ENCODE results near the gene SNX9.
"Not testable (repeated sequence)": the region's sequence is repeated elsewhere in the genome, so short reads cannot be mapped to it uniquely, and the experiment has no call there.

The SNX9 gene

DNA sequence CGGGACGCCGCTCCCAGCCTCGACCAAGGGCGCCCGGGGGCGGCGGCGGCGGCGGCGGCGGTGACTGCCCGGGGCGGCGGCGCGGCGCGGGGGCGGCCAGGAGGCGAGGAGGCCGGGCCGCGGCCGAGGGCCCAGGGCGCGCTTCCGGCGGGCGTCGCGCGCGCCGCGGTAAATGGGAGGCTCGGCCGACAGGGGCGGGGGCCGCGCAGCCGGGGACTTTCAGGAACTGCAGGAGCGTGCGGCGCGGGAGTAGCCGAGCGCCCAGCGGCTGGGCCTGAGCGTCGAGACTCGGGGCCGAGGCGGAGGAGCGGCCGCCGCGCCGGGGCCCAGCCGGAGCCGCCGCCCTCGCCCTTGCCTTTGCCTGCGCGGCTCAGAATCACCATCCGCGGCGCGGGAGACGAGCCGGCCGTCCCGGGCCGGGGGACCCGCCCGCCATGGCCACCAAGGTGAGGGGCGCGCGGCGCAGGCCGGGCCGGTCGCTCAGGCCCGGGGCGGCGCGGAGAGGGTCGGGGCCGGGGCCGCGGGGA, at the start of gene SNX9:
TSS of gene SNX9 (plus strand) at position 246 of the 527 bp plus-strand sequence. CDS start at position 435, 189 bp downstream.
- DNase-seq: peak; percentile 80

DNA sequence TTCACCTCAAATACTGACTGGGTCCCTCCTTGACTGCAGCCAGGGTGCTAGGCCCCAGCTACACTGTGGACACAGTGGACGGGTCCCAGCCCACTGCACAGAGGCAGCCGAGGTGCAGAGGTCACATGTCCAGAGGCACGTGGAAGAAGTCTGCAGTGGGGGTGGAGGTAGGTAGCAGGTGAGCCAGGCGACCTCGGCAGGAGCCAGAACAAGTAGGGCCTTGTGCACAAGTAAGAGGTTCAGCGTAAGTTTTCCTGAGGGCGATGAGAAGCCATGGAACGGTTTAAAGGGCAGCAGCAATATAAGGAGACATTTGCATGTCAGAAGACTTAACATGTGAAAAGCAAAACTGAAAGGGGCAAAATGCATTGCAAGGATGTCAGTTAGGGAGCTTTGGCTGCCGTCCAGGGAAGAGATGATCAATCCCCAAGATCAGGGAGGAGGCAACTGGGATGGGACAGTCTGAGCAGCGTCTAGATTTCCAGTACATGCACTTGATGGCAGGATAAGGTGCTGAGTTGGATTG, 49.7 kb upstream of the SNX9 start:
- no peak for DNase-seq

GRCh38 chr6:157774153-157775135, 48.6 kb upstream of the SNX9 start:
- no peak for DNase-seq

DNA sequence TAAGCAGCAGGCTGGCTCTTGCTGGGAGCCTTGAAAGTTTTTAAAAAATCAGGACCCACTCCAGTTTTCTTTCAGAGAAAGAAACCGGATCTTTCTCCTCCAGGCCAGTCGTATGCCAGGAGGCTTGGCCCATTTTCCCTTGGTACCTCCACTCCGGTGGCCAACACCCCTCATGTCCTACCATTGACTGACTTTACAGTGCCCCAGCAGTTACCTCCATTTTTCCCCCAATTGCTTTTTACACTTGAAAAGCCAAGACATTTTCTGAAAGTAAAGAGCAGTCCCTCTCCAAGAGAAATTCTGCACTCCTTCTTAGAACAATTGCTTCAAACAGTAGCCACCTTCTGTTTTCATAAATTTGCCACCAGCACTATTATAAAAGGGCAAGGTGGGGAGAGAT, 47.7 kb upstream of the SNX9 start:
- no peak for DNase-seq

DNA sequence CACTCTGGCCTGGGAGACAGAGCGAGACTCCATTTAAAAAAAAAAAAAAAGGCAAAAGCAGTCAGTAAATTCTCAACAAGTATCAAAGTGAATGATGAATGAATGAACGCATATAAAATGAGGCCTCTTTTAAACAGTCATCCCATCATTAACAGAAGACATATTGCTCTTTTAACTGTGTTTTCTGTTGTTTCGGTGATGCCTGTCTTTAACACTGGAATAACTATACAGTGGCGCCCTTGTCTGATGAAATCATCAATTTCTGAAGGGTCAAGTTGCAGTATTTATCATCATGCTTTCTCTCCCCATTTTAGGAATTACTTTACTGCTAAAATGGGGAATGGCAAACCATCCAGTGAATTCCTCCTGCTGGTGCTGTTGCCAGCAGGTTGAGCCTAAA, 45.7 kb upstream of the SNX9 start:
- DNase-seq: no peak

DNA sequence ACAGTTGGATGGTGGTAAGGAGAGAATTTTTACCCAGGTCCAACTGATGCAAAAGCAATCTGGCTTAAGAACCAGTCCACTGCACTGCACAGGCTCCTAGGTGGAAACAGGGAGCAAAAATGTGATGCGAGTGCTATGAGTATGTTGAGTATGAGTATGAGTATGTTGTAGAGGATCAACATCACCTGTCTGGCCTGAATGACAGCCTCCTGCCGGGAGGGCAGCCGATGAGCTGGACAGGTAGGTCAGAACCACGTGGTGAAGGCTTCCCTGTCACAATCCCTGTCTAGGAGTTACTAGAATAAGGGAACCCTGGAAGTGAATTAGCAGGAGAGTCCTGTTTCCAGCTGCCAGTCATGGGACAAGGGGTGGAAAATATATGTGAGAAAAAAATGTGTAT, 44.3 kb upstream of the SNX9 start:
- DNase-seq: no peak

DNA sequence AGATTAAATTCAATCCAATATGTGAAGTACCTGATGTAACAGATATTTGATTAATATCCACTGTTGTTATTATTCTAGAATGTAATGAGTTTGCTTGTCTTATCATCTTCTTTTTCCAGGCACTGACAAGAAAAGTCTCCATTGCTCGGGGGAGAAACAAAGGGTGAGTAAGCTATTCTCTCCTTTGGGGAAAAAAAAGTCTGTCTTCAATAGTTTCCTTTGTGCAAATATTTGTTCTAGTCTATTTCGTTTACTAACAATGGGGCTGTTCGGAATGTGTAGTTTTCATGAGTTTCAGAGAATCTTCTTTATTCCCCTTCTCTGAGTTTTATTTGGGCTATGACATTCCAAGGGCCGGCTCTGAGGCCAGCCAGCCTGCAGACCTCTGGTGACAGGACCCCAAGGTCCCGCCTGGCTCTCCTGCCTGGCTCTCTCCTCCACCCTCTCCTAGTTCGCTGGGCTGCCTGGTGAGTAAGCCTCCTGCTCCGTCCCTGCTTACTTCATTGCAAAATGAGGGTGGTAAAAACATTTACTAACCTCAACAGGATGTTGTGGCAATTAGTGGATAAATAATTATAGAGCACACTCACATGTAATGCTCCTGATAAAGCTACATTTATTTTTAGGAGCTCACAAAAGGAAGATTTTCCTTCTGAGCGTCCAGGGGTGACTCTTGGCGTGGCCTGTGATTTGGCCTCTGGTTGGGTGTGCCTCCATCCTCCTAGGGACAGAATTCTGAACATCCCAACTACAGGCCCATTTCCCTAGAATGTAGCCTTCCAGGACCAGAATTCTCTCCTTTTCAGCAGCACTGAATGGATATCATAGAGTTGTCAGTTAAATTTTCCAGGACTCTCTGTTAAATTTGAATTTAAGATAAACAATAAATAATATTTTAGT, 43.1 kb upstream of the SNX9 start:
- peak; percentile 51 for DNase-seq

GRCh38 chr6:157785636-157786035, 37.4 kb upstream of the SNX9 start:
- DNase-seq: no peak

DNA sequence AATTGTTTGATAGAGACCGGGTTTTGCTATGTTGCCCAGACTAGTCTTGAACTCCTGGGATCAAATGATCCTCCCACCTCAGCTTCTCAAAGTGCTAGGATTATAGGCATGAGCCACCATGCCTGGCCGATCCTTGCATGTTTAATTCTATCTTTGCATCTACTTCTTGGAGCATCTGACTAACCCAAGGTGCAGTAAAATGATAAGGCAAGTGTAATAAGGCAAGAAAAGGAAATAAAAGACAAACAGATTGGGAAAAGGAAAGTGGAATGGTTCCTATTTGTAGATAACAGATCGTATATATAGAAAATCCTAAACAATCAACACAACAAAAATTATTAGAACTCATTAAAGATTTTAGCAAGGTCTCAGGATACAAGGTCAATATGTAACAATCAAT, 36.8 kb upstream of the SNX9 start:
- no peak for DNase-seq

DNA sequence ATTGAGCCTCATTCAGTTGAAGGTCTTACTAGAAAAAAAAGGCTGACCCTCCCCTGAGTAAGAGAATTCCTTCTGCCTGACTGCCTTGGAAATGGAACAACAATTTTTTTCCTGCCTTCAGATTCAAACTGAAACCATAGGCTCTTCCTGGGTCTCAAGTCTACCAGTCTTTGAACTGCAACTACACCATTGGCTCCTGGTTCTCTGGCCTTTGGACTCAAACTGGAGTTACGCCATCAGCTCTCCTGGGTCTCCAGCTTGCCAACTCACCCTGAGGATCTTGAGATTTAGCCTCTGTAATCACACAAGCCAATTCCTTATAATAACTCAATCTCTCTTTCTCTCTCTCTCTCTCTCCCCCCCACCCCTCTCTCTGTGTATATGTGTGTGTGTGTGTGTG, 36.0 kb upstream of the SNX9 start:
- DNase-seq: peak; percentile 40

- DNase-seq: no peak
Measured at GRCh38 chr6:157788180-157788579, 34.9 kb upstream of the SNX9 start.

GRCh38 chr6:157789297-157789696, 33.7 kb upstream of the SNX9 start:
- no peak for DNase-seq

DNA sequence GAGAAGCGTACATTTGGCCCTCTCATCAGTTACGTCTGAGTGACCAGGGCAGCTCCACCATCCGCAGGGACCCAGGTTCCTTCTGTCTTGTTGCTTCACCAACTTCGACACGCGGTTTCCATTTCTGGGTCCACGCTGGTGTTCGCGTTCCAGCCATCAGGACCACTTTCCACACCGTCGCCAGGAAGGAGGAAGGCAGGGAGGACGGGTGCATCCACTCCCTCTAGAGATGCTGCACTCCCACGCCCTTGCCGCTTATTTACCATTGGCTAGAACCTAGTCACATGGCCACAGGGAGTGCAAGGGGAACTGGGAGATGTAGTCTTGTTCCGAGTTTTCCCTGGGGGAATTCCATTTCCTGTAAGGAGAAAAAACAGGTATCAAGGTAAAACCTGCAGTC, 33.2 kb upstream of the SNX9 start:
- DNase-seq: no peak

DNA sequence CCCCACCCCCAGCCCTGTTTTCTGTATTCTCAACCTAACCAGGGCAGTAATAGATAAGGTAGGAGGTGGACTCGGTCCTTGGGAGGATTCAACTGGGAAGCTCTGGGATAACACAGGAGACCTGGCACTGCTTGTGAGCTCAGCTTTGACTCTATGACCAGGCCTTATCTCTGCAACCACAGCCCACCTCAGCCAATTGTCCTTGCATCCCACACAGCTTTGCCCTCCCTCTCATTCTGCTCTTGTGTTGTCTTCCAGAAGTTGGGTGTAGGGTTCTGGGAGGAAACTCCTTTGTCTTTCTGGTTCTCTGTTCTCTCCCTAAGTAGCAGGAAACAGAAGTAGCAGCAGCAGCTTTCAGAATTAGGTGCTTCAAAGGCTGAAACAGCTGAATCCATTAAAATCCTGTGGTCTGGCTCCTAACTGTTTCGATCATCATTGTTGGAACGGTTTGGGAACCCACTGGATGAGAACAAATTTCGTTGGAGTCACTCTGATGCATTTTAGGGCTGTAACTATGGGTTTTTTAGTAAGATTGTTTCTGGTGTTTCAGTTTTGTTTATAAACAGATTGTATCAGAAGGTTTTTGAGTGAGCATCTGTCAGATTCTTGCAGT, 32.4 kb upstream of the SNX9 start:
- no peak for DNase-seq

GRCh38 chr6:157791450-157791849, 31.6 kb upstream of the SNX9 start:
- DNase-seq: no peak

- DNase-seq: no peak
Measured at GRCh38 chr6:157792671-157793070, 30.4 kb upstream of the SNX9 start.

- not testable (repeated sequence) for DNase-seq
Measured at GRCh38 chr6:157794012-157794411, 29.0 kb upstream of the SNX9 start.

- DNase-seq: no peak
Measured at GRCh38 chr6:157795841-157796240, 27.2 kb upstream of the SNX9 start.

DNA sequence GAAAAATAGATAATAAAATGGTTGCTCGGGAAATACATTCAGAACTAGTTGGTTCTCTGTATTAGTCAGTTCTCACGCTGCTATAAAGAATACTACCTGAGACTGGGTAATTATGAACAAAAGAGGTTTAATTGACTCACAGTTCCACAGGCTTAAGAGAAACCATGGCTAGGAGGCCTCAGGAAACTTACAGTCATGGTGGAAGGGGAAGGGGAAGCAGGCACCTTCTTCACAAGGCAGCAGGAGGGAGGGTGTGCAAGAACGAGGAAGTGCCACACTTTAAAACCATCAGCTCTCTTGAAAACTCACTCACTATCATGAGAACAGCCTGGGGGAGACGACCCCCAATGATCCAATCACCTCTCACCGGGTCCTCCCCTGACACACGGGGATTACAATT, 24.2 kb upstream of the SNX9 start:
- no peak for DNase-seq

GRCh38 chr6:157799561-157799960, 23.5 kb upstream of the SNX9 start:
- not testable (repeated sequence) for DNase-seq

DNA sequence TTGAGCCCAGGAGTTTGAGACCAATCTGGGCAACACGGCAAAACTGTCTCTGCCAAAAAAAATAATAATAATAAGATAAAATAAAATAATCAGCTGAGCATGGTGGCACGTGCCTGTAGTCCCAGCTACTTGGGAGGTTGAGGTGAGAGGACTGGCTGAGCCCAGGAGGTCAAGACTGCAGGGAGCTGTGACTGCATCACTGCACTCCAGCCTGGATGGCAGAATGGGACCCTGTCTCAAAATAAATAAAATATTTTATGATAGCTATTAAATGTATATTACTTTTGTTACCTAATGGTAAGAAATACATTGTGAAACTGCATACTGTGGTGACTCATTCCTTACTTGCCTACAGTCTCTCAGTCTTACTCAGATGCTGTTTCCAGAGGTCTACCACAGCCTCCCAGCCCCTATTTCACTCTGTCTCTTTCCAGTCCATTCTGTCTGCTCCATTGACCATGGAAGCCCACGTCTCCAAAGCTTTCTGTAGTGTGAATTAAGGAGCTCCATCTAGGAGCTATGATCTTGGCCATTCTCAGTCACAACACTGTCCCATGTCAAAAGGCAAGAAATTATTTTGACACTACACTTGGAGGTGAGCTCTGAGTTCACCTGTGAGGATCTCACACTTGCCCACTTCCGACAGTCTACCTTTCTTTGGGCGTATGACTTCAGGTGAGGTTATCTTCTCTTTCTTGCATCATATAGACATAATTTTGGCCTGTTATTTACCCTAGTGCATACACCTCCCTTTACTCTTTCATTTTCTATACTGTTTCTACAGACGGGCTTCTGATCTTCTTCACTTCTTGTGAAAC, 22.4 kb upstream of the SNX9 start:
- peak; percentile 70 for DNase-seq
